ENCODE measurements around the gene NME7.

GRCh38 chr1:169204157-169204556, 163.4 kb downstream of the NME7 start:
- TF ChIP-seq POLR2A (IDR thresholded peaks at IDR 0.05), result no peak
- TF ChIP-seq CTCF (IDR thresholded peaks at IDR 0.05), result no peak
- TF ChIP-seq POLR2AphosphoS5 (IDR thresholded peaks at IDR 0.05), result no peak

Data from sigmoid colon (tissue), 4 donors.